ENCODE measurements around the gene ATP9A. TPM values are rescaled to one million over a fixed set of nuclear protein-coding genes. Genes with fewer than 3 reads are reported as not detected.
"Not testable (repeated sequence)": the region's sequence is repeated elsewhere in the genome, so short reads cannot be mapped to it uniquely, and the experiment has no call there.

Gene ATP9A
- total RNA-seq, 1 donor from 2014 or later, result 48.8 TPM

GRCh38 chr20:51757226-51757625 is 11.0 kb downstream of the ATP9A start:
- DNase-seq (ENCODE audit: extremely low read depth, low read depth, low spot score), result no peak

- DNase-seq (ENCODE audit: extremely low read depth, low read depth, low spot score), result no peak
Observed at GRCh38 chr20:51756653-51757052, 11.5 kb downstream of the ATP9A start.

DNA sequence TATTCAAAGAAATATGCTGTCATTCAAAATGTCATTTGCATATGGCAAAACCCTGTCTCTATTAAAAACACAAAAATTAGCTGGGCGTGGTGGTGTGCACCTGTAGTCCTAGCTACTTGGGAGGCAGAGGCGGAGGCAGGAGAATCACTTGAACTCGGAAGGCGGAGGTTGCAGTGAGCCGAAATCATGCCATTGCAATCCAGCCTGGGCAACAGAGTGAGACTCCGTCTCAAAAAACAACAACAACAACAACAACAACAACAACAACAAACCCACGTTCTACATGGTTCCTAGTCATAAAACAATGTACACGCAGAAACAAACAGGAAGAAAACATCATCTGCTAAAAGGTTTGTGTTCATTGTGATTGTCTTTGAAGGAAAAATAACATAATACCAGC is 15.0 kb downstream of the ATP9A start:
- DNase-seq (ENCODE audit: extremely low read depth, low read depth, low spot score), result not testable (repeated sequence)

DNA sequence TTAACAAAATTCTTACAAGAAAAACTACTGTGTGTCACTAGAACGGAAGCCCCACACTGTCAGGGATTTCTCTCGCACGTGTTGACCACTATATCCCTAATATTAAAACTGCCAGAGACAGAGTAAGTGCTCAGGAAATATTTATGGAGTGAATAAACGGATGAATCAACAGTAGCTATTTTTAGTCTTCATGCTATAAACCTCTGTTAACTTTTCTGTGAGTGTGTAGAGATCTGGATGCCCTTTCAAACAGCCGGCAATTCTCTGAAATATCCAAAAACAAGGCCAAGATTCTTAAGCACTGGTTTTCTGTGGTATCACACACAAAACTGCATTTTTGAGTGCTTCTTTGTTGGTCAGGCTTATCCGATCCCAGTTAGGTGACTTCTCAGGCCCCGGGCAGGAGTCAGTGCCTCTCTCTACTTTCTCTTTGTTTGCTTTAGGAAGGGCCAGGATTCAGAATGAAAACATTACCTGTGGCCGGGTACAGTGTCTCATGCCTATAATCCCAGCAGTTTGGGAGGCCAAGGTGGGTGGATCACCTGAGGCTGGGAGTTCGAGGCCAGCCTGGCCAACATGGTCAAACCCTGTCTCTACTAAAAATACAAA is 15.7 kb downstream of the ATP9A start:
- DNase-seq (ENCODE audit: extremely low read depth, low read depth, low spot score), result peak; percentile 57

GRCh38 chr20:51750770-51751388 is 17.3 kb downstream of the ATP9A start:
- DNase-seq (ENCODE audit: extremely low read depth, low read depth, low spot score), result no peak

- peak; percentile 88 for DNase-seq (ENCODE audit: extremely low read depth, low read depth, low spot score)
Observed at GRCh38 chr20:51750037-51750769, 18.0 kb downstream of the ATP9A start.

GRCh38 chr20:51749674-51750036 is 18.5 kb downstream of the ATP9A start:
- no peak for DNase-seq (ENCODE audit: extremely low read depth, low read depth, low spot score)

DNA sequence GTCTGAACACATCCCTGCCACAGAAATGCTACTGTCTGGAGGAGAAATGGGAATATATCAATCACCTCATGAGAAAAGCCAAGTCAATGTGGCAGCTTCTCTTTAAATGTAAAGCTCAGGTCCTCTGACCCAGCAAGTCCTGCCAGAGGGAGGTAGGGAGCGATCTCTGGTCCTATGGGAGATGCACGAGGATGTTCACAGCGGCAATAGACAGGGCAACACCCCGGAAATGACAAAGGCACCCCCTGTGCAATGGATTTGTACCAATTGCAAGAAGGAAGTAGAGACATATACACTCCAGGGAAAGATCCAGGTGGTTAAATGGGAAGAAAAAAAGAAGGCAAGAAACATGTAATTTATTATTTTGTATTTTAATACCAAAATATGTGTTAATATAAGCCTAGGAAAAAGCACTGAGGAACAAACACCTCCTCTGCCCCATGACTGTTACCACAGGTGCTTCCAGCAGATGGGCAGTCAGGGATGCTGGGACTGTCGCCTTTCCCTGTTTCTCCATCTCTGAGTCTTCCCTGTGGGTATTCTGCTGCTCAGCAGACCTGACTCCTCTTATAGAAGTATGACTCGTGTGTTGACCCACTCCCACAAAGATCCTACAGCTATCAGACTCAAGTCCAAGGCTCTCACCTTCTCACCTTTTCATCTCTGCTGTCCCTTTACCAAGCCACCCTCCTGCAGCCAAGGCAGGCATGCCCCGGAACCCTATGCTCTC is 20.8 kb downstream of the ATP9A start:
- DNase-seq (ENCODE audit: extremely low read depth, low read depth, low spot score), result no peak

DNA sequence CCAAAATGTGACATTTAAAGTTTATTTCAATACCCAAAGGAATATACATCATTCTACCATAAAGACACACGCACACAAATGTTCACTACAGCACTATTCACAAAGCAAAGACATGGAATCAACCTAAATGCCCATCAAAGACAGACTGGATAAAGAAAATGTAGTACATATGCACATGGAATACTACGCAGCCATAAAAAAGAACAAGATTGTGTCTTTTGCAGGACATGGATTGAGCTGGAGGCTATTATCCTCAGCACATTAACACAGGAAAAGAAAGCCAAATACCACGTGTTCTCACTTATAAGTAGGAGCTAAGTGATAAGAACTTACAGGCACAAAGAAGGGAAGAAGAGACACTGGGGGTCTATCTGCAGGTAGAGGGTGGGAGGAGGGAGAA is 22.4 kb downstream of the ATP9A start:
- DNase-seq (ENCODE audit: extremely low read depth, low read depth, low spot score), result no peak

- DNase-seq (ENCODE audit: extremely low read depth, low read depth, low spot score), result no peak
Observed at GRCh38 chr20:51740838-51741237, 27.4 kb downstream of the ATP9A start.

DNA sequence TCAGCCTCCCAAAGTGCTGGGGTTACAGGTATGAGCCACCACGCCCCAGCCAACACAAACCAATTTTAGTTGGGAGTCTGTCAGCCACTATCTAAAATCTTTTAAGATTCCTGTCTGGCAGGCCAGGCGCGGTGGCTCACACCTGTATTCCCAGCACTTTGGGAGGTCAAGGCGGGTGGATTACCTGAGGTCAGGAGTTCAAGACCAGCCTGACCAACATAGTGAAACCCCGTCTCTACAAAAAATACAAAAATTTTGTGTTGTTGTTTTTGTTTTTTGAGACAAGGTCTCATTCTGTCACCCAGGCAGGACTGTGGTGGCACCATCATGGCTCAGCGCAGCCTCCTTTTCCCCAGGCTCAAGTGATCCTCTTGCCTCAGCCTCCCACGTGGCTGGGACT is 27.9 kb downstream of the ATP9A start:
- not testable (repeated sequence) for DNase-seq (ENCODE audit: extremely low read depth, low read depth, low spot score)

DNA sequence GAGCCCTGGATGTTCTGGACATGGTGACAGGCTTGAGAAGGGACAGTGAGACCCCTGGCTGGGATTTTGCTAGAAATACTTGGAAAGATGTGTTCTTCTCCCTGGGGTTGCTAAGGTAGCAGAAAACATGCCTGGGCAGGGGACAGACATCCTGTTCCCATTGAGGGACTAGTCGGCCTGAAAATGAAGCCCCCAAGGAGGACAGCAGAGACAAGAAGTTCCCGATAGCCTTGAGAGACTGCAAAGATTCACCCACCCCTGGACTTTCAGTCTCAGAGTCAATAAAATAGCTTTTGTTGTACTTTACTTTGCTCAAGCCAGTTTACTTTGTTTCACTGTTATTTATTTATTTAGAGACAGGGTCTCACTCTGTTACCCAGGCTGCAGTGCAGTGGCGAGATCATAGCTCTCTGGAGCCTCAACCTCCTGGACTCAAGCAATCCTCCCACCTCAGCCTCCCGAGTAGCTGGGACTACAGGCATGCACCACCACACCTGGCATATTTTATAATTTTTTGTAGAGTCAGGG is 28.4 kb downstream of the ATP9A start:
- DNase-seq (ENCODE audit: extremely low read depth, low read depth, low spot score), result no peak

- DNase-seq (ENCODE audit: extremely low read depth, low read depth, low spot score), result no peak
Observed at GRCh38 chr20:51738877-51739447, 29.2 kb downstream of the ATP9A start.

- not testable (repeated sequence) for DNase-seq (ENCODE audit: extremely low read depth, low read depth, low spot score)
Observed at GRCh38 chr20:51738261-51738660, 29.9 kb downstream of the ATP9A start.

GRCh38 chr20:51736947-51737346 is 31.2 kb downstream of the ATP9A start:
- DNase-seq (ENCODE audit: extremely low read depth, low read depth, low spot score), result no peak

DNA sequence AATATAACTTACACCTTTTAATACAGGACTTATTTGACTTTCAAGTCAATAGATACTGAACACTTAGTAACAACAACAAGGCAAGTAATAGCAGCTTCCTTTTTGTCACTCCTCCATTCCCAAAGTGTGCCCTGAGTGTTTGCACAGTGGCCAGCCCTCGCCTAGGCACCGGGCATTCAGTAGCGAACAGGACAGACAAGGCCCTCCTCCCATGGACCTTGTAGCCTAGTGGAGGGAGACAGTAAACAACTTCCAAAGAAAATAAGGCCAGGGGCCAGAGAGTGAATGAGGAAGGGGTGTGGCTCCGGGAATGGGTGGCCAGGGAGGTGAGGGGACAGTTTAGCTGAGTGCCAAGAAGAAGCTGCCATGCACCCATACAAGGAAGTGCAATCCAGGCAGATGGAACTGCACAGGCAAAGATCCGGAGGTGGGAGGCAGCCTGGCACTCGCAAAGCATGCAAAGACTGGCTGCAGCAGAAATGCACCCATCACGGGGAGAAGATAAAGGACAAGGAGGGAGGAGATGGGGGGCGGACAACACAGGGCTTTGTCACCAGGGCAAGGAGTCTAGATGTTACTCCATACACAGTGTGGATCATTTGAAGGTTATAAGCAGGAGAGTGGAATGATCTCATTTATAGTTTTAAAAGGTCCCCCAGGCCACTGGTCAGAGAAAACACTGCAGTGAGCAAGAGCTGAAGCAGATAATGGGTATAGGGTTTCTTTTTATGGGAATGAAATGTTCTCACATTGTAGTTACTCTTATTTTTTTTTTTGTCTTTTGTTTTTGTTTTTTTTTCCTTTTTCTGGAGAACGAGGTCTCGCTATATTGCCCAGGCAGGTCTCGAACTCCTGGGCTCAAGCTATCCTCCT is 32.2 kb downstream of the ATP9A start:
- DNase-seq (ENCODE audit: extremely low read depth, low read depth, low spot score), result no peak

DNA sequence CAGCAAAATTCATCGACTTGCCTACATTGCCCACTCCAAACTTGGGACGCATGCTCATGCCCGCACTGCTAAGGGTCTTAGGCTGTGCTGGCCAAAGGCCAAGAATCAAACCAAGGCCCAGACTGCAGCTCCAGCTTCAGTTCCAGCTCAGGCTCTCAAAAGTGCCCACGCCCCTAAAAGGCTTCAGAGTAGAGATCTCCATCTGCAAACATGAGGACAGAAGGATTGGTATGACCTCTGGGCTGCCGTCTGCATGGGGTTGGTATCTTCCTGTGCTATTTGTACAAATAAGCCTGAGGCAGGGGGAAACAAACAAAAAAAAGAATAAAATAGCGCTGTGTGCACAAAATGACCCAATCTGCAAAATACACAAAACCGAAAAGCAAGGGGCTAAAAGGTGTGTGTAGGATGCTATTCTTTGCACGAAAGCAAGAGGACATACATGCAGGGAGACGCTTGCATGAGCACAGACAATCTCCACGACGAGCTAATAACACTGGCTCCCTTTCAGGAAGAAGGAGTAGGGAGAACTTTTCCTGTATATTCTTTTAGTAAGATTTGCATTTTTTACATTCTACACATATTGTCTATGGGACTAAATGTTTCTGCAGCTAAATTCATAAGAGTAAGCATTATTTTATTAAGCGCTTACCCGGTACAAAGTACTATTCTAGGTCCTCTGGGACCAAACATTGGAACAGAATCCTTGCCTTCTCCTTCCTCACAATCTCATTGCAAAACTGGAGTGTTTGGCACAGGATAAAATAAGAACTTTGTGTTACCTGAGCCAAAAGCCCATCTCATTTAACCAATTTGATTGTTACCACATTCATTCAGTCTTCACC is 33.1 kb downstream of the ATP9A start:
- DNase-seq (ENCODE audit: extremely low read depth, low read depth, low spot score), result no peak

GRCh38 chr20:51733070-51733469 is 35.1 kb downstream of the ATP9A start:
- DNase-seq (ENCODE audit: extremely low read depth, low read depth, low spot score), result no peak
